T-helper 2 cell treated with Interferon-gamma antibody and Interleukin-4, amounts not matched to agents 100 ng/mL and 5 ng/mL, for 36 hours (primary cell): ENCODE data around the gene PDZD2. TPM values are rescaled to one million over a fixed set of nuclear protein-coding genes. Genes with fewer than 3 reads are reported as not detected.

Source experiments
- total RNA-seq: library from RNA; stranded (reverse); gene quantifications from 2 replicates; pipeline ENCODE4 v1.2.3, GENCODE V29; 2022

PDZD2 gene
- total RNA-seq, 1 donor from 2014 or later, result not detected

Other genes with a start within 250 kb of the PDZD2 start
- 66.6 and 74.0 TPM in 2 replicates for gene DROSHA, start 107.0 kb upstream of the PDZD2 start, total RNA-seq
- 26.8 and 30.4 TPM in 2 replicates for gene C5orf22, start 106.8 kb upstream of the PDZD2 start, total RNA-seq